Karpas-422 (cell line): ENCODE data around the gene ITPRID1. TPM values are rescaled to one million over a fixed set of nuclear protein-coding genes. Genes with fewer than 3 reads are reported as not detected.

Experiments used
- DNase-seq: peaks from one replicate; pipeline ENCODE4 v3.0.0-alpha.2; 2015
- H2AFZ ChIP-seq: fragments of 200-600 bp; sonication (generic); 2 replicates; pipeline ENCODE4 v1.6.1; 2014; ENCODE audit warnings: antibody characterized with exemption, low read length, mixed read lengths
- H3K27ac ChIP-seq: fragments of 200-600 bp; sonication (generic); 2 replicates; pipeline ENCODE4 v1.5.1; 2014; ENCODE audit warnings: mild to moderate bottlenecking, low read length, moderate library complexity
- H3K27me3 ChIP-seq: fragments of 200-600 bp; sonication (generic); 2 replicates; pipeline ENCODE4 v1.6.1; 2014; ENCODE audit warnings: low read length, mixed read lengths
- H3K36me3 ChIP-seq: fragments of 200-600 bp; sonication (generic); 2 replicates; pipeline ENCODE4 v1.6.1; 2014; ENCODE audit warnings: low read length, mixed read lengths; ENCODE audit not compliant: insufficient read depth
- H3K4me1 ChIP-seq: fragments of 200-600 bp; sonication (generic); 2 replicates; pipeline ENCODE4 v1.6.1; 2014; ENCODE audit warnings: mild to moderate bottlenecking, low read length, mixed read lengths
- H3K4me2 ChIP-seq: fragments of 200-600 bp; sonication (generic); 2 replicates; pipeline ENCODE4 v1.6.1; 2014; ENCODE audit warnings: low read length, low read depth, mild to moderate bottlenecking; ENCODE audit not compliant: poor library complexity, severe bottlenecking
- H3K4me3 ChIP-seq: fragments of 200-600 bp; sonication (generic); 2 replicates; pipeline ENCODE4 v1.5.1; 2014; ENCODE audit warnings: mild to moderate bottlenecking, antibody characterized with exemption, low read length, mixed read lengths
- H3K79me2 ChIP-seq: fragments of 200-600 bp; sonication (generic); 2 replicates; pipeline ENCODE4 v1.6.1; 2014; ENCODE audit warnings: mild to moderate bottlenecking, low read length, mixed read lengths
- H3K9ac ChIP-seq: fragments of 200-600 bp; sonication (generic); 2 replicates; pipeline ENCODE4 v1.6.0; 2014; ENCODE audit warnings: low read length
- H3K9me2 ChIP-seq: fragments of 200-600 bp; sonication (generic), shearing (Covaris generic); replicated peaks from 2 replicates; pipeline ENCODE4 v1.6.0; 2014; ENCODE audit warnings: mild to moderate bottlenecking, low read length, moderate library complexity; ENCODE audit not compliant: insufficient read depth
- H3K9me3 ChIP-seq: fragments of 300-700, 200-600 bp; sonication (generic); 2 replicates; pipeline ENCODE4 v1.6.1; 2014; ENCODE audit warnings: low read length, mixed read lengths
- H4K20me1 ChIP-seq: fragments of 200-600 bp; sonication (generic); 2 replicates; pipeline ENCODE4 v1.6.1; 2014; ENCODE audit warnings: mild to moderate bottlenecking, antibody characterized with exemption, low read length, low read depth; ENCODE audit not compliant: insufficient read depth
- total RNA-seq: library from RNA; depleted of rRNA; stranded (reverse); fragments of >200 nt; shearing (Covaris generic); gene quantifications from 2 replicates; pipeline ENCODE4 v1.2.3, GENCODE V29; 2014; ENCODE audit warnings: low replicate concordance

Gene ITPRID1
- total RNA-seq, 1 experiment from 2014 or later, result not detected

- Histone ChIP-seq H3K9ac (no peak overlapping the region), H3K9me2 (no peaks in the 10 kb centered on the region), H3K36me3 (no peaks in the 10 kb centered on the region), H3K27me3 (no peaks in the 10 kb centered on the region), H3K4me2 (no peak overlapping the region), H3K79me2 (no peaks in the 10 kb centered on the region), H4K20me1 (no peaks in the 10 kb centered on the region), H3K27ac (no peak overlapping the region), H3K4me3 (no peak overlapping the region), H2AFZ (no peak overlapping the region), H3K4me1 (no peaks in the 10 kb centered on the region), H3K9me3 (no peaks in the 10 kb centered on the region)
- no peak for DNase-seq
Observed at GRCh38 chr7:31494421-31494820, 19.5 kb upstream of the ITPRID1 start.

- no peak overlapping the region for H3K4me2 ChIP-seq
- H3K9ac ChIP-seq, result no peak overlapping the region
- no peaks in the 10 kb centered on the region for H3K9me3 ChIP-seq
- no peaks in the 10 kb centered on the region for H3K36me3 ChIP-seq
- H4K20me1 ChIP-seq, result no peaks in the 10 kb centered on the region
- no peak overlapping the region for H2AFZ ChIP-seq
- H3K79me2 ChIP-seq, result no peaks in the 10 kb centered on the region
- no peak for DNase-seq
- no peak overlapping the region for H3K4me3 ChIP-seq
- H3K27me3 ChIP-seq, result no peaks in the 10 kb centered on the region
- H3K9me2 ChIP-seq, result no peaks in the 10 kb centered on the region
- no peaks in the 10 kb centered on the region for H3K4me1 ChIP-seq
- no peak overlapping the region for H3K27ac ChIP-seq
Observed at GRCh38 chr7:31495653-31496052, 18.2 kb upstream of the ITPRID1 start.

DNA sequence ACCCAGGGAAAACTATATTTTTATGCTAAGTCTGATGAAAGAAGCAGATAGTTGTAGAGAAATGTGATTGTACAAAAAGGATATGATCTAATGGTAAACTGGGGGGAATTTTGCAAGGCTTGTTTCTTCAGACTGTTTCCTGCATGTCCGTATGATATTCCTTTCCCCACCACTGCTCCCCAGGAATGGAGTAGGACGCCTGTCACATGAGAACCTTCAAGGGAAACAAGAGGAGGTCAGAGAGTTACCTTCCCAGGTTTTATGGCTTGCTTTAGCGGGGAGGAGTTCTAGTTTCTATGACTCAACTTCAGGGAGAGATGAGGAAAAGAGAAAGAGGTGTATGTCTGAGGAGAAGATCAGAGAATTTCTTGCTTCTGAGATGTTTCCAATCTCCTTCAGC lies 16.4 kb upstream of the ITPRID1 start:
- H3K27me3 ChIP-seq, result no peaks in the 10 kb centered on the region
- no peak overlapping the region for H3K27ac ChIP-seq
- H3K9ac ChIP-seq, result no peak overlapping the region
- H3K4me3 ChIP-seq, result no peak overlapping the region
- DNase-seq, result no peak
- H3K36me3 ChIP-seq, result no peaks in the 10 kb centered on the region
- H3K9me2 ChIP-seq, result no peaks in the 10 kb centered on the region
- no peak overlapping the region for H3K4me2 ChIP-seq
- H3K9me3 ChIP-seq, result no peaks in the 10 kb centered on the region
- H3K79me2 ChIP-seq, result no peaks in the 10 kb centered on the region
- H4K20me1 ChIP-seq, result no peaks in the 10 kb centered on the region
- H2AFZ ChIP-seq, result no peak overlapping the region
- no peaks in the 10 kb centered on the region for H3K4me1 ChIP-seq

DNA sequence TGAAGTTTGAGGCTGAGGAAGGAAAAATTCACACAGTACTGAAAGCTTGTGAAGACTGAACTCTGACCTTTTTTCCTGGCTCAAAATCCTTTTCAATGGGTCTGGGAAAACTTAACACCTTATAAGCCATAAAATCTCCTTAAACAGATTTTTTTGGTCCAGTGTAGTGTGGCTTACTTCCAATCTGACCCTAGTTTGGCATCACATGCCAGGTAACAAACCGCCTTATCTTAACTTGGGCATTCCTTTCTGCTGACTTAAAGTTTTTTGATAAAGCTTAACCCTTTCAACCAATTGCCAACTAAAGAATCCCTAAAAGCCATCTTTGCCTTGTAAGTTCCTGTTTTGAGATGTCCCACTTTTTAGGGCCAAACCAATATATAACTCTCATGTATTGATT lies 13.2 kb upstream of the ITPRID1 start:
- Histone ChIP-seq H3K4me1 (no peaks in the 10 kb centered on the region), H3K4me2 (no peak overlapping the region), H3K79me2 (no peaks in the 10 kb centered on the region), H2AFZ (no peak overlapping the region), H3K4me3 (no peak overlapping the region), H3K27me3 (no peaks in the 10 kb centered on the region), H4K20me1 (no peaks in the 10 kb centered on the region), H3K9me3 (no peaks in the 10 kb centered on the region), H3K36me3 (no peaks in the 10 kb centered on the region), H3K27ac (no peak overlapping the region), H3K9me2 (no peaks in the 10 kb centered on the region), H3K9ac (no peak overlapping the region)
- no peak for DNase-seq

GRCh38 chr7:31508823-31509222 lies 5.1 kb upstream of the ITPRID1 start:
- DNase-seq, result no peak
- H4K20me1 ChIP-seq, result no peaks in the 10 kb centered on the region
- no peak overlapping the region for H3K4me3 ChIP-seq
- H3K4me1 ChIP-seq, result no peaks in the 10 kb centered on the region
- H3K9me2 ChIP-seq, result no peaks in the 10 kb centered on the region
- H2AFZ ChIP-seq, result no peak overlapping the region
- no peaks in the 10 kb centered on the region for H3K79me2 ChIP-seq
- no peak overlapping the region for H3K27ac ChIP-seq
- no peak overlapping the region for H3K4me2 ChIP-seq
- no peaks in the 10 kb centered on the region for H3K27me3 ChIP-seq
- H3K36me3 ChIP-seq, result no peaks in the 10 kb centered on the region
- H3K9ac ChIP-seq, result no peak overlapping the region
- no peaks in the 10 kb centered on the region for H3K9me3 ChIP-seq

DNA sequence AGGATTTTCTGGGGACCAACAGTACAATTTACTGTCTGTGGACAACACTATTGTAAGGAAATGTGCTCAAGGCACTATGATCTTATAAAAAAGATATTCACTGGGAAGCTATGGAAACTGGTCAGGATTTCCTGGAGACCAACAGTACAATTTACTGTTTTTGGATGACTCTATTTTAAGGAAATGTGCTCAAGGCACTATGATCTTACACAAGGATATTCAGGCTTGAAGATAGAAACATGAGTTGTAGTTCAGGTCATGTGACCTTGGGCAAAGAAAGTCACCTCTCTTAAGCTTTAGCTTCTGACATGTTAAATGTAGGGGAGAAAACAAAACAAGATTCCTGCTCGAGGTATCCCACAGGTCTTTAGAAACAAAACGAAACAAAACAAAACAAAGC lies 1.7 kb upstream of the ITPRID1 start:
- Histone ChIP-seq H3K27ac (no peak overlapping the region), H3K9ac (no peak overlapping the region), H3K79me2 (no peaks in the 10 kb centered on the region), H4K20me1 (no peaks in the 10 kb centered on the region), H3K4me3 (no peak overlapping the region), H3K4me1 (no peaks in the 10 kb centered on the region), H3K4me2 (no peak overlapping the region), H2AFZ (no peak overlapping the region), H3K27me3 (no peaks in the 10 kb centered on the region), H3K9me2 (no peaks in the 10 kb centered on the region), H3K36me3 (no peaks in the 10 kb centered on the region), H3K9me3 (no peaks in the 10 kb centered on the region)
- no peak for DNase-seq

DNA sequence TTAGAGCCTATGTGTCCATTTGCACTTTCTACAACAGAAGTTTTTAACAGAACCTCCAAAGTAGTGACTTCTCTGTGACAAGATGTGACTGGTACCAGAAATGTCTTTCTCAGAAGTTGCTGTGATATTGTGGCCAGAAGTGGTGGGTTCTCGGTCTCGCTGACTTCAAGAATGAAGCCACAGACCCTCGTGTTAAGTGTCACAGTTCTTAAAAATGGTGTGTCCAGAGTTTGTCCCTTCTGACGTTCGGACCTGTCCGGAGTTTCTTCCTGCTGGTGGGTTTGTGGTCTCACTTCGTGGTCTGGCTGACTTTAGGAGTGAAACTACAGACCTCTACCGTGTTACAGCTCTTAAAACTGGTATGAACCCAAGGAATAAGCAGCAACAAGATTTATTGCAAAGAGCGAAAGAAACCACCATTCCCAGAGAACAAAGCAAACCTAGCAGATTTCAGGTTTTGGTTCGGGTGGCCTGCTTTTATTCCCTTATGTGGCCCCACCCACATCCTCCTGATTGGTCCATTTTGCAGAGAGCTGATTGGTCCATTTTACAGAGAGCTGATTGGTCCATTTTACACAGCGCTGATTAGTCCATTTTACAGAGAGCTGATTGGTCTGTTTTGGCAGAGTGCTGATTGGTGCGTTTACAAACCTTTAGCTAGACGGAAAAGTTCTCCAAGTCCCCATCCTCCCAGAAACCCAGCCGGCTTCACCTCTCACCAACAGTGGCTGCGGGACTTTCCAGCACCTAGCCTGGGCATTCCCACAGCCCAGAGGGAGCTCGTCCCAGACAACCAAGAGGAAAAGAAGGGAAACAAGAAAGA lies 3.0 kb downstream of the ITPRID1 start:
- no peak overlapping the region for H3K4me2 ChIP-seq
- no peak for DNase-seq
- H3K79me2 ChIP-seq, result no peaks in the 10 kb centered on the region

DNA sequence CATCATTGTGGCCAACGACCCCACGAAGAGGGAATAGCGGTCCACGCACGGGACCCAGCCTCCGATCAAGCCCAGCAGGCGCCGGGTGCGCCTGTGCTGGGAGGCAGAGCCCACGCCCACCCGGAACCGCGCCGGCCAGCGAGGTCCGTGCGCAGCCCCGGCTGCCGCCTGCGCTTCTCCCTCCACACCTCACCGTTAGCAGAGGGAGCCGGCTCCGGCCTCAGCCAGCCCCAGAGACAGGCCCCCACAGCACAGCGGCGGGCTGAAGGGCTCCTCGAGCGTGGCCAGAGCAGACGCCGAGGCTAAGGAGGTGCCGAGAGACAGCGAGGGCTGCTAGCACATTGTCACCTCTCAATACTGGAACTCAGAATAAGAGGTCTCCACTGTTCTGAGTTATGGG lies 3.6 kb downstream of the ITPRID1 start:
- Histone ChIP-seq H3K4me2 (no peak overlapping the region), H3K4me1 (no peaks in the 10 kb centered on the region), H3K9ac (no peak overlapping the region), H3K9me3 (no peaks in the 10 kb centered on the region), H3K9me2 (no peaks in the 10 kb centered on the region), H3K27me3 (no peaks in the 10 kb centered on the region), H3K27ac (no peak overlapping the region), H3K79me2 (no peaks in the 10 kb centered on the region), H2AFZ (no peak overlapping the region), H3K4me3 (no peak overlapping the region), H3K36me3 (no peaks in the 10 kb centered on the region), H4K20me1 (no peaks in the 10 kb centered on the region)
- no peak for DNase-seq

More for the DNA sequence above, 3.0 kb downstream of the ITPRID1 start:
- no peak overlapping the region for H3K27ac ChIP-seq
- no peaks in the 10 kb centered on the region for H3K9me3 ChIP-seq
- H3K36me3 ChIP-seq, result no peaks in the 10 kb centered on the region
- H3K4me1 ChIP-seq, result no peaks in the 10 kb centered on the region
- no peak overlapping the region for H2AFZ ChIP-seq
- H3K9me2 ChIP-seq, result no peaks in the 10 kb centered on the region
- no peak overlapping the region for H3K4me3 ChIP-seq
- no peaks in the 10 kb centered on the region for H4K20me1 ChIP-seq
- no peak overlapping the region for H3K9ac ChIP-seq
- H3K27me3 ChIP-seq, result no peaks in the 10 kb centered on the region
